SIG-M5 treated with dmso at 0.1 percent for 504 hours (cell line): Measurements from ENCODE around the gene FBXW11.
A peak's percentile ranks its signal among the peaks of the same experiment; 100 is the strongest.

Experiments used
- DNase-seq: peaks from one replicate; lab custom pipeline; 2025; ENCODE audit not compliant: unreplicated experiment; lab: John Stamatoyannopoulos, UW

Gene FBXW11

DNA sequence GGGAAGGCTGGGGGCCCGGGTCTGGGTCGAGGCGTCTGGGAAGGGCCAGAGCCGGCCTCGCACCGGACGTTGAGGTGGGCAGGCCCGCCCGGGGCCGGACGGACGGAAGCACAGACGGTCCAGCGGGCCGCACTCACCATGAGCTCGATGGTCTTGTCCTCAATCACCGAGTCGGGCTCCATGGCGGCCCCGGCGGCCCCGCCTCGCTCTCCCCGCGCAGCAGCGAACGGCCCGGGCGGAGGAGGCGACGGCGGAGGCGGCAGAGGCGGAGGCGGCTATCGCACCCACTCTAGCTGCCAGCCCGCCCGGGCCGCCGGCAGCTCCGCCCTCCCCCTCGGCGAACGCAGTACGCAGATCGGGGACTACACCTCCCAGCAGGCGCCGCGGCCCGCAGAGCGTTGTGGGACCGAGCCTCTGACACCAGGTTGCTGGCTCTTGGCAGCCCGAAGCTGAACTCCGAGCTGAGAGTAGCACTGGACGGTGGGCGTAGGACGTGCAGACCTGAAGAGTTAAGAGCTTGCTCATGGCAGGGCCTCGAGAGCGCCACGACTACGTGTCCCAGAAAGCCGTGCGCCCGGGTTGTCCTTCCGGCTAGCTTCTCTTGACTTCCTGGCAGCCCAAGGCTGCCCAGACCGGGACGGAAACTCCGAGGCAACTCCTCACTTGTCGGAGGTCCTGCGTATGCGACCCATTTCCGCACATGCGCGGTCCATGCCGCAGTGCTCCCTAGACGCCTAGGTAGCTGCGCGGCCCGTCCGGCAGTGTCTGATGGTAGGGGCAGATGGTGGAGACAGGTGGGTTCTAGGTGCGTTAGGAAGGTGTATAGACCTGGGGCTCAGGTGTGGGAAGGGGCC lies at the start of gene FBXW11:
Gene FBXW11, minus strand, starts transcription at position 318 of the 854 bp plus-strand sequence. Its CDS starts 136 bp downstream, at position 182.
- peak; percentile 97 for DNase-seq

DNA sequence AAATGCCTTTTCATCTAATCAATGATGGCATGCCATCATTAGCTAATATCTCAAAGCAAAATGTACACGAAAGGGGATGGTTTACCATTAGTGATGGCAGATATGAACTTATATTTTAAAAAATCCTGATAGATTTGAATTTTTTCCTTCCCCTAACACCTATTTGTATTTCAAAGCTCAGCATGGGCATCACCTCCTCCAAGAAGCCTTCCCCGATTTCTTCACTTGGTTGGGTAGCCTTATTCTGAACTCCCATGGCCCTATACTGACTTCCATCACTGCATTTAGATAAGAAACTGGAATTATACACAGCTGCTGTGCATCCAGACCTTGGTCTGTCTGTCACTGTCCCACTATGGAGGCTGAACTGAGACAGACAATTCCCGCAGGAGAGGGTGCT lies 49.6 kb upstream of the FBXW11 start:
- DNase-seq: no peak

- no peak for DNase-seq
Measured at GRCh38 chr5:172055421-172055820, 49.0 kb upstream of the FBXW11 start.

DNA sequence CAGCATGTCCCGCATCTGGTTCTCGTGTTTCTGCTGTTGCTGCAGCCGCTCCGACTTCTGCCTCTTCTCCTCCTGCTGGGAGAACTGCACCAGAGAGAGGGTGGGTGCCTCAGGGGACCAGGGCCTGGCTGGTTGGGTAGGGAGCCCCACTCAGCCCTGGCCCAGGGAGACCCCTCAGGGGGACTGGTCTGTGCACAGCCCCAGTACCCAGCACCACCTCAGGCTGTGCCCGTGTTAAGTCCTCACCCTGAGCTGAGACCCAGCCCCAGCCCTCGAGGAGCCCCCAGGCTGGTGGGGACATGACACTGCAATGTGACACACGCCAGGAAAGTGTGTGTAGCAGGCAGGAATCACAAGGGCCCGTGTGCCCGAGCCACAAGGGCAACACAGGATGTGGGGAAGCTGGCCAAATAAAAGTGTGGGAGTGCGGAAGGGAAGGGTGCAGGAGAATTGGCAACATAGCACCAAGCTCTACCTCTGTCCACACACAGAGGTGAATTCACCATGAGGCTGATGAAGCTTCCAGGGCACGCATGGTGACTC lies 48.2 kb upstream of the FBXW11 start:
- DNase-seq: no peak

- DNase-seq: no peak
Measured at GRCh38 chr5:172052450-172053236, 46.2 kb upstream of the FBXW11 start.

DNA sequence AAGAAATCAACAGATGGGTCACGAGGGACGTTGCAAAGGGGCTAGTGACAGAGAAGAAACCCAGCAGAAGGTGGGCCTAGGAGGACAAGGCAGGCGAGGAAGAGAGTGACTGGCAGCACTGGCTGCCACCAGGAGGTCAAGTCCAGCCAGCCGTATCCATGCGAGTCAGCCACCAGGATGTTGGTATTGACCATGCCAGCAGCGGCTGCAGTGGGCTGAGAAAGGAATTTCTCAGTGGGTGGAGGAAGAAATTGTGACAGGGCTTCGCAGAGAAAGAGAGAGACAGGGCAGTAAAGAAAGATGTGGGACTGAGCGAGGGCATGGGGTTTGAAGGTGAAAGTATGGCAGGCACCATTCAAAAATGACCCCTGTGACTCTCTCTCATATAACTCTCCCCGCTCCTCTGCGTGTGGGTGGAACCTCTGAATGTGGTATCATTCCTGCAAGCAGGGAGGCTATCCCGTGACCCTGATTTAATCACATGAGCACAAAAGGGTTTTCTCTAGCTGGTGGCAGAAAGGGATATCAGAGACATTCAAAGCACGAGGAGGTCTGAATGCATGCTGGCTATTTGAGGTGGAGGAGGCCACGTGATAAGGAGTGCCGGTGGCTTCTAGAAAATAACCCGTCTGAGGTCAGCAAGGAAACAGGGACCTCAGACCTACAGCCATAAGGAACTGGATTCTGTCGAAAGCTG lies 45.4 kb upstream of the FBXW11 start:
- no peak for DNase-seq

- no peak for DNase-seq
Measured at GRCh38 chr5:172050080-172050479, 43.6 kb upstream of the FBXW11 start.

- no peak for DNase-seq
Measured at GRCh38 chr5:172049226-172049796, 42.9 kb upstream of the FBXW11 start.

DNA sequence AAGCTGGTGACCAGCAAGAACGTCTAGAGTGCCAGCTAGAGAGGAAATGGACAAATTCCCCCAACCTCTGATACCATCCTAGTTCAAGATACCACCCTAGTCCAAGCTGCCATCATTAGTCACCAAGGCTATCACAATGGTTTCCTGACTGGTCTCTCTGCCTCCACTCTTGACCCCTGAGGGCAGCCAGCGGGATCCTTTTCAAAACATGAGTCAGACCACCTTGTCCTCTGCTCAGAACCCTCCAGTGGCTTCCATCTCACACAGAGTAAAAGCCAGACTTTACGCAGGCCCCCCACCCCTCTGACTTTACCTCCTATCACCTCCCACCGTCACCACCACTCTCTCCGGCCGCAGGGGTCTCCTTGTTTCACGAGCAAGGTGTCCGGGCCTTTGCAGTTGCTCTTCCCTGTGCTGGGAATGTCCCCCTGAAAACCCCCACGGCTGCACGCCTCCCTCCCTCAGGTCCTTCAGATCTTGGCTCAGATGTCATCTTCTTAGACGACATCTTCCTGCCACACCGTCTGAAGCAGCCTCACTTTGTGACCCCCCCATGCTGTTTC lies 42.2 kb upstream of the FBXW11 start:
- no peak for DNase-seq

- DNase-seq: no peak
Measured at GRCh38 chr5:172048170-172048422, 41.7 kb upstream of the FBXW11 start.

DNA sequence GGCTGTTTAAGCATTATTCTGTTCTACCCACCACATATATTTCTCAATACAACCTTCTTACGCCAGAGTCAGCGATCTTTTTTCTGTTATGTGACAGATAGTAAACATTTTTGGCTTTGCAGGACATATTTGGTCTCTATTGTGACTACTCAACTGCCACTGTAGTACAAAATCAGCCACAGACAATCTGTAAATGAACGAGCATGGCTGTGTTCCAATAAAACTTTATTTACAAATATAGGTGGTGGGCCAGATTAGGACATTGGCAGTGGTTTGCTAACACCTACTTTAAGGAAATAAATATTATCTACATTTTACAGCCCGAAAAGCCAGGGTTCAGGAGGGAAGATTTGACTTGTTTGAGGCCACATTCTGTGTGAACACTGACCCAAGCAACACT lies 40.2 kb upstream of the FBXW11 start:
- no peak for DNase-seq

DNA sequence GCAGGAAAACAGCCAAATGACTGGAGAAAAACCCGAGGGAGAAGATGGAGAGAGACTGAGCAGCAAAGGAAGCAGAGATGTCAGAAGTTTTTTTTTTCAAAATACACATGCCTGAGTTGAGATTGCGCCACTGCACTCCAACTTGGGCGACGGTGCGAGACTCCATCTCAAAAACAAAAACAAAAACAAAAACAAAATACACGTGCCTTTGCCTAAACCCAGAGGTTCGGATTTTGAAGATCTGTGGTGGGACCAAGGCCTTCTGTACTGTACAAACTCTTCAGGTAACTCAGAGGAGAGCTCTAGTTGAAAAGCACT lies 38.8 kb upstream of the FBXW11 start:
- no peak for DNase-seq

DNA sequence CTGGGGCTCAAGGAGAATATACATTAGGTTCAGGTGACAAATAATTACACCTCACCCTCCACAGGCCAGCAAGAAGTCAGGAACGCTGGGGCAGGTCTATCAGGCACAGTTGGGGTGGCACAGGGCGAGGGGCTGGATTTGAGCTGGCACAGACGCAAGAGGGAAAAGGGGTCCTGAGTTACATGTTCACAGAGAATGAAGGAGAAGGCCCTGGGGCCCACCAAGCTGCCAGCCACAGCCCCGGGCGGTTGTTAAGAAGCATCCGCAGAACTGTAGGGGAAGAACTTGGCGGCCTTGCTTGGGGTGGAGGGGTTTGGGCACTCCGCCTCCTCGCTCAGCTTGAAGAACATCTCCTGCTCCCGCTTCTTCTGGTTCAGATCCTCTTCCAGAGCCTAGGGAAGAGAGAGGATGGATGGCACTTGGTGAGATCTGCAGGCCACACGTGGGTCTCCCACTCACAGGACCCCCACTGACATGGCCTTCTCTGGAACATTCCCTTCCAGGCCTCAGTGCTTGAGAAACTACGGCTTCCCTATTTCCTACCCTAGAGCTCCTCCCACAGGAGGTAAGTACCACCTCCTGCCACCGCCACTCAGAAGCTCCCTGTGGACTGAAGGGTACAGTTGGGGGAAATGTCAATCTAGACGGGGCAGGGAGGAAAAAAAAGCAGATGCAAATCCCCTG lies 38.3 kb upstream of the FBXW11 start:
- peak; percentile 52 for DNase-seq

DNA sequence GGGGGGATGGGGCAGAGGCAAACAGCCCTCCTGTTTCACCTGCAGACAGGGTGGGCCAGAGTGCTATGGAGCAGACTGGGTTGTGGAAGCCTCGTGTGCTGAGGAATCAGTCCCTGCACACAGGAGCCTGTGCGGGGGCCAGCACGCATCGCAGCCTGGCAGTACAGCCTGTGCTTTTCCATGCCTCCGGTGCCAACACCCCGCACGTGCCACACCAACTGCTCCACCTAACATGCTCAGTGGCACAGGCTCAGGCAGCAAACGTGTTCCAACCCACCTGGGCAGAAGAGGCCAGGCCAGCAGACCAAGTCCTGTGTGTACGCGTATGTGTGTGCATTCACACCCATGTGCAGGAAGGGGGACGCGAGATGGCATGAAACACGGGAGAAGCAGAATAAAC lies 37.4 kb upstream of the FBXW11 start:
- no peak for DNase-seq

DNA sequence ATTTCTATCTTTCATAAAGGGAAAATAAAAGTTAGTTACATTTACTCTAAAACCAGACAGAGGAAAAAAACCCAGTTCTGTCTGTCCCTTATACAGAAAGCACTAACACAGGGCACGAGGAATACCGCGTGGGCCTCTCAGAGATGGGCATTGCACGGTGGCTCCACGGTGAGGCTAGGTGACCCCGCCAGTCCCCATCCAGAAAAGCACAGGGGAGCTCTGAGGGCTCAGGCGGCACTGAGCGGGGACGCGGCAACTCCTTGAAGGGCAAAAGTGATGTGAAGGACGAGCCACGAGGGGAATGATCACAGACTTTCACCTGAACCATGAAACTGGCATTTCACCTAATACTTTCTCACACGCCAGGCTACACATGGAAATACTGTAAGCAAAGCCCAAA lies 35.7 kb upstream of the FBXW11 start:
- DNase-seq: no peak

DNA sequence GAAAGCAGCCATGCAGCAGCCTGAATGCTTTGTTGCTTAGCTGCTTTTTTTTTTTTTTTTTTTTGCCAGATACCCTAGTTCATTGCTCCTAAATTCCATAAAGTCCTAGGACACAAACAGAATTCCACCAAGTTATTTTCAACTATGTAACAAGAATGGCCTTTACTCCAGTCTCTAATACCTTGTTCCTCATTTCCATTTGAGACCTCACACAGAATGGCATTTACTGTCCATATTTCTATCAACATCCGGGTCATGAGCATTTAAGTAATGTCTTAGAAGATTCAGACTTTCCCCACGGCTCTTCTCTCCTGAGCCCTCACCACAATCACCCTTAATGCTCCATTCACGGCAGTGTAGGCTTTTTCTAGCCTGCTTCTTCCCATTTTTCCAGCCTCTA lies 31.7 kb upstream of the FBXW11 start:
- DNase-seq: peak; percentile 13

GRCh38 chr5:172035049-172035448 lies 28.6 kb upstream of the FBXW11 start:
- DNase-seq: no peak

DNA sequence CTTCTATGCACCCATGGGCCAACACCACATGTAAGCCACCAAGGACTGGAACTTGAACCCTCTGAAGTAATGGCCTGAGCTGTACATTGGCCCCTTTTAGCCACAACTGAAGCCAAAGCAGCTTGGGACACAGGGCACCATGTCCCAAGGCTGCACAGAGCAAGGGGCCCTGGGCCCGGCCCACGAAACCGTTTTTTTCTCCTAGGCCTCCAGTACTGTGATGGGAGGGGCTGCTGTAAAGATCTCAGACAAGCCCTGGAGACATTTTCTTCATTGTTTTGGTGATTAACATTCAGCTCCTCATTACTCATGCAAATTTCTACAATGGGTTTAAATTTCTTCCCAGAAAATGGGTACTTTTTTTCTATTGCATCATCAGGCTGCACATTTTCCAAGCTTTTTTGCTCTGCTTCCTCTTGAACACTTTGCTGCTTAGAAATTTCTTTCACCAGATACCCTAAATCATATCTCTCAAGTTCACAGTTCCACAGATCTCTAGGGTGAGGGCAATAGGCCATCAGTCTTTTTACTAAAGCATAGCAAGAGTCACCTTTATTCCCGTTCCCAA lies 25.5 kb upstream of the FBXW11 start:
- no peak for DNase-seq

- DNase-seq: no peak
Measured at GRCh38 chr5:172029876-172030275, 23.4 kb upstream of the FBXW11 start.

DNA sequence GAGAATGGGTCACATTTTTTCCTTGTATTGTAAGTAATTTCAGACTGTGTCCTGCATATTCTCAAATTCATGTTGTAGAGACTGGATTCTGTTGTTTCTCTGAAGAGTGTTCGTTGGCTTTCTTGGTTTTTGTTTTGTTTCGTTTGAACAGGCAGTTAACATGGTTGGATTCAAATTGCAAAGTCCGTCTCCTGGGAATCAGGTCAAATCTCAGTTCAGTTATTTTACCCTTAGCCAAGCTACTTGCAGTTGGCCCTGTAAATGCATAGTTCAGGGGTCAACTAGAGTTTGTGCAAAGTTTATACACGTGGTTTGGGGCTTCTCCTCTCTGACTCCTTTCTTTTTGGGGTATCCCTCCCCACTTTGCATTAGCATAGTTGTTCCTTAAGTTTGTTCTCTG lies 21.7 kb upstream of the FBXW11 start:
- DNase-seq: no peak
